ENCODE data around the gene GBP4. TPM values are rescaled to one million over a fixed set of nuclear protein-coding genes. Genes with fewer than 3 reads are reported as not detected.
"Not testable (repeated sequence)": the region's sequence is repeated elsewhere in the genome, so short reads cannot be mapped to it uniquely, and the experiment has no call there.

The GBP4 gene
- not detected in 2 replicates for total RNA-seq (2014; rRNA removed; shearing (Covaris generic); ENCODE audit: low replicate concordance)

DNA sequence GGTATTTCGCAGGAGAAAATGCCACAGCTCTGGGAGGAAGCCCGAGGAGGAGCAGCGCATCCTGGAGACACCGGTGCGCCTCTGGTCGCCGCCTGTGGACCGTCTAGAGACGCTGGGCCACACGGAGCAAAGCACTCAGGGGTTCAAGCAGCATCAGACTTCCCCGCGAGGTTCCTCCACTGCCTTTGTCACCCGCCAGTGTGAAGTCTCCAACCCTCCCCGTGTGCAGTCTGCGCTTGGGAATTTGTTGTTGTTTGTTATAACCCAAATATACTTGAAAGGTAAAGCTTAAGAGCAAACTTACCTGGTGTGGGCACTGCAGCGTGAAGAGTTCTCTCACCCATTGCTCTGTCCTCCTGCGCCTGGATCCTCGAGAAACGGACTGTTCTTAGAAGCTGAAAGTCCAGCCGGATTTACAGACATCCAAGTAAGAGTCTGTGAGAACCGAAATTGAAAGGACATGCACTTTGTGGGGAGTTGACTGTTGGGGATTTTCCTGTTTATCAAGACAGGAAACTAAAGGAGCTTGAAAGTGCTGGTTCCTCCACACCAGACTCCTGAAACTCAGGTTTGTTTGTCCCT, at the start of gene GBP4:
TSS of gene GBP4 (minus strand) at position 452 of the 582 bp plus-strand sequence. CDS start at position 344, 108 bp downstream.
- Histone ChIP-seq H3K36me3 (ENCODE audit: insufficient read depth, low read length) (no peaks in the 10 kb centered on the region), H3K27me3 (ENCODE audit: low read length) (no peaks in the 10 kb centered on the region), H3K9me3 (ENCODE audit: low read length) (no peaks in the 10 kb centered on the region), H2AFZ (ENCODE audit: low read length) (no peak within 1 kb of the TSS), H3K79me2 (ENCODE audit: low read length) (no peaks in the 10 kb centered on the region), H3K4me2 (ENCODE audit: low read depth, low read length, poor library complexity, severe bottlenecking) (no peak within 1 kb of the TSS), H3K4me3 (ENCODE audit: low read length) (no peak within 1 kb of the TSS), H3K9me2 (replicated peaks; ENCODE audit: insufficient read depth, low read length) (no peaks in the 10 kb centered on the region), H3K27ac (ENCODE audit: low read length) (no peak within 1 kb of the TSS), H4K20me1 (ENCODE audit: insufficient read depth, low read depth, low read length) (no peaks in the 10 kb centered on the region), H3K9ac (ENCODE audit: low read length) (no peak within 1 kb of the TSS), H3K4me1 (ENCODE audit: low read length) (no peaks in the 10 kb centered on the region)
- no peak for DNase-seq

DNA sequence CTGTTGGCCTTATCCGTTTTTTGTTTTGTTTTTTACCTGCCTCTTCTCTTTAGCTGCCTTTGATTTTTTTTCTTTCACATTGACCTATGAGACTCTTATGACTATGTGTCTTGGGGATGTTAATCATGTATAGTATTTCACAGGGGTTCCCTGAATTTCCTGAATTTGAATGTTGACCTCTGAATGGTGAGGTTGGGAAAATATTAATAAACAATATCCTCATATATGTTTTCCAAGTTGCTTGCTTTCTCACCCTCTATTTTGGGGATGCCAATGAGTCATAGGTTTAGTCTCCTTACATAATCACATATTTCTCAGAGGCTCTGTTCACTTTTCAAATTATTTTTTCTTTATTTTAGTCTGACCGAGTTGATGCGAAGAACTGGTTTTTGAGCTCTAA, 44.3 kb upstream of the GBP4 start:
- Histone ChIP-seq H3K9ac (ENCODE audit: low read length) (no peak overlapping the region), H3K9me3 (ENCODE audit: low read length) (no peaks in the 10 kb centered on the region), H2AFZ (ENCODE audit: low read length) (no peak overlapping the region), H3K4me2 (ENCODE audit: low read depth, low read length, poor library complexity, severe bottlenecking) (no peak overlapping the region), H3K9me2 (replicated peaks; ENCODE audit: insufficient read depth, low read length) (no peaks in the 10 kb centered on the region), H3K79me2 (ENCODE audit: low read length) (no peaks in the 10 kb centered on the region), H4K20me1 (ENCODE audit: insufficient read depth, low read depth, low read length) (no peaks in the 10 kb centered on the region), H3K27me3 (ENCODE audit: low read length) (no peaks in the 10 kb centered on the region), H3K4me1 (ENCODE audit: low read length) (no peaks in the 10 kb centered on the region), H3K27ac (ENCODE audit: low read length) (no peak overlapping the region), H3K4me3 (ENCODE audit: low read length) (no peak overlapping the region), H3K36me3 (ENCODE audit: insufficient read depth, low read length) (no peaks in the 10 kb centered on the region)
- no peak for DNase-seq

DNA sequence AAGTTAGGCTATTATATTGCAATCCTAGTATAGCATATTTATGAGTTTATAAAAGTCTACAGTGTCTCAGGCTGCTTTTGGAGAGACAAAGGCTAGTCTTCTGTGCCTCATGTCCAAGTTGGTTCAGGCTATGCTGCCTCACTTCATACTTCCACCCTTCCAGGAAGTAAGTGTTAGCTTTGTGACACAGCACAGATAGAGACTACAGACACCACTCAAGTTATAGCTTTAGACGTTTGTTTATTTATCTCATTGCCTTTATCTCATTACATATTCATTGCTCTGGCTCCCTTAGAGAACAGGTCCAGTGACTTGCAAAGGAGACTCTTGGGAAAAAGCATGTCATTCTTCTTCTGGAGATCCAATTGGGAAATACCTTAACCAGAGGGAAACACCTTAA, 22.6 kb upstream of the GBP4 start:
- H3K9me3 ChIP-seq (ENCODE audit: low read length), result no peaks in the 10 kb centered on the region
- no peak overlapping the region for H3K9ac ChIP-seq (ENCODE audit: low read length)
- H3K4me1 ChIP-seq (ENCODE audit: low read length), result no peaks in the 10 kb centered on the region
- H3K9me2 ChIP-seq (replicated peaks; ENCODE audit: insufficient read depth, low read length), result no peaks in the 10 kb centered on the region
- no peaks in the 10 kb centered on the region for H3K27me3 ChIP-seq (ENCODE audit: low read length)
- no peak overlapping the region for H2AFZ ChIP-seq (ENCODE audit: low read length)
- H3K27ac ChIP-seq (ENCODE audit: low read length), result no peak overlapping the region
- no peak for DNase-seq
- H4K20me1 ChIP-seq (ENCODE audit: insufficient read depth, low read depth, low read length), result no peaks in the 10 kb centered on the region
- no peak overlapping the region for H3K4me2 ChIP-seq (ENCODE audit: low read depth, low read length, poor library complexity, severe bottlenecking)
- H3K79me2 ChIP-seq (ENCODE audit: low read length), result no peaks in the 10 kb centered on the region
- no peaks in the 10 kb centered on the region for H3K36me3 ChIP-seq (ENCODE audit: insufficient read depth, low read length)
- no peak overlapping the region for H3K4me3 ChIP-seq (ENCODE audit: low read length)

- H3K4me2 ChIP-seq (ENCODE audit: low read depth, low read length, poor library complexity, severe bottlenecking); H3K79me2 ChIP-seq (ENCODE audit: low read length); H4K20me1 ChIP-seq (ENCODE audit: insufficient read depth, low read depth, low read length); H3K9me3 ChIP-seq (ENCODE audit: low read length); H3K27me3 ChIP-seq (ENCODE audit: low read length); H3K36me3 ChIP-seq (ENCODE audit: insufficient read depth, low read length); H3K9me2 ChIP-seq (replicated peaks; ENCODE audit: insufficient read depth, low read length); DNase-seq; H3K4me1 ChIP-seq (ENCODE audit: low read length); H3K9ac ChIP-seq (ENCODE audit: low read length); H2AFZ ChIP-seq (ENCODE audit: low read length); H3K4me3 ChIP-seq (ENCODE audit: low read length); H3K27ac ChIP-seq (ENCODE audit: low read length): not testable (repeated sequence)
Observed at GRCh38 chr1:89219851-89220250, 21.1 kb upstream of the GBP4 start.

DNA sequence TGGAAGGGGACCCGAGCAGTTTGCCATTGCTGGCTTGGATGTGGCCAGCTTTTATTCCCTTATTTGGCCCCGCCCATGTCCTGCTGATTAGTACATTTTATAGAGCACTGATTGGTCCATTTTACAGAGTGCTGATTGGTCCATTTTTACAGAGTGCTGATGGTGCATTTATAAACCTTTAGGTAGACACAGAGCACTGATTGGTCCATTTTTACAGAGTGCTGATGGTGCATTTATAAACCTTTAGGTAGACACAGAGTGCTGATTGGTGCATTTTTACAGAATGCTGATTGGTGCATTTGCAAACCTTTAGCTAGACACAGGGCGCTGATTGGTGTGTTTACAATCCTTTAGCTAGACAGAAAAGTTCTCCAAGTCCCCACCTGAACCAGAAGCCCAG, 20.2 kb upstream of the GBP4 start:
- not testable (repeated sequence) for H4K20me1 ChIP-seq (ENCODE audit: insufficient read depth, low read depth, low read length); H3K4me2 ChIP-seq (ENCODE audit: low read depth, low read length, poor library complexity, severe bottlenecking); H3K27ac ChIP-seq (ENCODE audit: low read length); H3K4me3 ChIP-seq (ENCODE audit: low read length); H3K9me3 ChIP-seq (ENCODE audit: low read length); H3K9me2 ChIP-seq (replicated peaks; ENCODE audit: insufficient read depth, low read length); H3K9ac ChIP-seq (ENCODE audit: low read length); H3K27me3 ChIP-seq (ENCODE audit: low read length); H3K36me3 ChIP-seq (ENCODE audit: insufficient read depth, low read length); H2AFZ ChIP-seq (ENCODE audit: low read length); H3K79me2 ChIP-seq (ENCODE audit: low read length); H3K4me1 ChIP-seq (ENCODE audit: low read length); DNase-seq

DNA sequence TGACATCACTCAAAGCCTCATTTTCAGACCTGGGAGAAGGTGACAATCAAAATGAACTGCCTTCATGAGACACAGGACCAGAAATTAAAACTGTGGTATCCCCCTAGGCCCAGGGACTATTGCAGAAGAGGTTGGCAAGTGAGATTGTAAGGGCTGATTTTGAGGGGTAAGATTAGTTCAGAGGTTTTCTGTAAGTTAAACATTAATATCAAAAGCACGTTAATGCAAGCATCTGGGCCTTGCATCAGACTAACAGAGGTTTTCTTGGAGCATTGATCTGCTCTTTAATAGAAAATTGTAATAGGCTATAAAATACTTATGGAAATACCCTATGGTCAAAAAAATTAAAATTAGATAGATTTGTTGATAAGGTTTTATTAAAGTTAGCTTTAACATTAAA, 14.6 kb upstream of the GBP4 start:
- H3K4me2 ChIP-seq (ENCODE audit: low read depth, low read length, poor library complexity, severe bottlenecking), result no peak overlapping the region

DNA sequence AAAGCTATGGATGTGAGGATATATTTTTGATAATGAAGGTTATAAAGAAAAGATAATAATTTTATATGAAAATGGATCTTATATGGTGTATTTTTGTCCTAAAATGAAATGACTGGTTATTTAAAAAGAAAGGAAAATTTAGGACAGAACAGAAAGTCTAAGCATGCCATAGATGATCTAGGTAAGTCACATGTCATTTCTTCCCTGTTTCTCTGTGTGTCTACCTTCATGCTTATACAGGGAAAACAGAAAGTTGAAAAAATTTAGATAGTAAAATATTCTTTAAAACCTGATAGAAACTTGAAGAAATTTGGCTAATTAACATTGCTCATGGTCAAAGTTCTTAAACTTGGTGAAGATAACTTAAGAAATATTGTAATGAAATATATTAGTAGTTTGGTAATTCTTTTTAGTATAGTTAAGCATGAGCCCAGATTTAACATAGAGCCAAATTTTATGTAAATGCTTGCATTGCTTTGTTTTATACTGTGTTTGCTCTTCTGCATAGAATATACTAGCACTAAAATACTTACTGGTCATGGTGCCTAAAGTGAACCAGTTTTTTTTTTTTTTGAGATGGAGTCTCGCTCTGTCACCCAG, 12.4 kb upstream of the GBP4 start:
- no peak overlapping the region for H3K27ac ChIP-seq (ENCODE audit: low read length)
- H3K4me2 ChIP-seq (ENCODE audit: low read depth, low read length, poor library complexity, severe bottlenecking), result no peak overlapping the region
- no peaks in the 10 kb centered on the region for H3K9me3 ChIP-seq (ENCODE audit: low read length)
- no peaks in the 10 kb centered on the region for H3K79me2 ChIP-seq (ENCODE audit: low read length)
- H4K20me1 ChIP-seq (ENCODE audit: insufficient read depth, low read depth, low read length), result no peaks in the 10 kb centered on the region
- no peak for DNase-seq
- H3K36me3 ChIP-seq (ENCODE audit: insufficient read depth, low read length), result no peaks in the 10 kb centered on the region
- no peaks in the 10 kb centered on the region for H3K9me2 ChIP-seq (replicated peaks; ENCODE audit: insufficient read depth, low read length)
- no peak overlapping the region for H3K9ac ChIP-seq (ENCODE audit: low read length)
- H3K27me3 ChIP-seq (ENCODE audit: low read length), result no peaks in the 10 kb centered on the region
- no peak overlapping the region for H3K4me3 ChIP-seq (ENCODE audit: low read length)
- no peak overlapping the region for H2AFZ ChIP-seq (ENCODE audit: low read length)
- H3K4me1 ChIP-seq (ENCODE audit: low read length), result no peaks in the 10 kb centered on the region

More for the DNA sequence above, 14.6 kb upstream of the GBP4 start:
- Histone ChIP-seq H3K36me3 (ENCODE audit: insufficient read depth, low read length) (no peaks in the 10 kb centered on the region), H3K4me1 (ENCODE audit: low read length) (no peaks in the 10 kb centered on the region), H4K20me1 (ENCODE audit: insufficient read depth, low read depth, low read length) (no peaks in the 10 kb centered on the region), H3K9me2 (replicated peaks; ENCODE audit: insufficient read depth, low read length) (no peaks in the 10 kb centered on the region), H2AFZ (ENCODE audit: low read length) (no peak overlapping the region), H3K9ac (ENCODE audit: low read length) (no peak overlapping the region), H3K27me3 (ENCODE audit: low read length) (no peaks in the 10 kb centered on the region), H3K4me3 (ENCODE audit: low read length) (no peak overlapping the region), H3K79me2 (ENCODE audit: low read length) (no peaks in the 10 kb centered on the region), H3K27ac (ENCODE audit: low read length) (no peak overlapping the region), H3K9me3 (ENCODE audit: low read length) (no peaks in the 10 kb centered on the region)
- no peak for DNase-seq

DNA sequence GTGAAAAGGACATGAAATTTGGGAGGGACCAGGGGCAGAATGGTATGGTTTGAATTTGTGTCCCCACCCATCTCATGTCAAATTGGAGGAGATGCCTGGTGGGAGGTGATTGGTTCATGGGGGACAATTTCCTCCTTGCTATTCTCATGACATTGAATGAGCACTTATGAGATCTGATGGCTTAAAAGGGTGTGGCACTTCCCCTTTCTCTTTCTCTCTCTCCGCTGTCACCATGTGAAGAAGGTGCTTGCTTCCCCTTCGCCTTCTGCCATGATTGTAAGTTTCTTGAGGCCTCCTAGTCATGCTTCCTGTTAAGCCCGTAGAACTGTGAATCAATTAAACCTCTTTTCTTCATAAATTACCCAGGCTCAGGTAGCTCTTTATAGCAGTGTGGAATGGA, 7.6 kb upstream of the GBP4 start:
- H3K9me2 ChIP-seq (replicated peaks; ENCODE audit: insufficient read depth, low read length), result no peaks in the 10 kb centered on the region
- no peaks in the 10 kb centered on the region for H3K79me2 ChIP-seq (ENCODE audit: low read length)
- no peak overlapping the region for H3K27ac ChIP-seq (ENCODE audit: low read length)
- no peak for DNase-seq
- H2AFZ ChIP-seq (ENCODE audit: low read length), result no peak overlapping the region
- no peak overlapping the region for H3K4me3 ChIP-seq (ENCODE audit: low read length)
- no peaks in the 10 kb centered on the region for H3K4me1 ChIP-seq (ENCODE audit: low read length)
- H4K20me1 ChIP-seq (ENCODE audit: insufficient read depth, low read depth, low read length), result no peaks in the 10 kb centered on the region
- H3K36me3 ChIP-seq (ENCODE audit: insufficient read depth, low read length), result no peaks in the 10 kb centered on the region
- H3K9ac ChIP-seq (ENCODE audit: low read length), result no peak overlapping the region
- no peaks in the 10 kb centered on the region for H3K27me3 ChIP-seq (ENCODE audit: low read length)
- no peak overlapping the region for H3K4me2 ChIP-seq (ENCODE audit: low read depth, low read length, poor library complexity, severe bottlenecking)
- H3K9me3 ChIP-seq (ENCODE audit: low read length), result no peaks in the 10 kb centered on the region

Data from Karpas-422 (cell line).